HG03103 (cell line): ENCODE measurements around the gene CLCN6.

Experiments used
- ATAC-seq: cut with Tn5 transposase; IDR thresholded peaks from one replicate; pipeline ENCODE4 v1.9.1; 2021; ENCODE audit warnings: low read depth; ENCODE audit not compliant: unreplicated experiment

Gene CLCN6

DNA sequence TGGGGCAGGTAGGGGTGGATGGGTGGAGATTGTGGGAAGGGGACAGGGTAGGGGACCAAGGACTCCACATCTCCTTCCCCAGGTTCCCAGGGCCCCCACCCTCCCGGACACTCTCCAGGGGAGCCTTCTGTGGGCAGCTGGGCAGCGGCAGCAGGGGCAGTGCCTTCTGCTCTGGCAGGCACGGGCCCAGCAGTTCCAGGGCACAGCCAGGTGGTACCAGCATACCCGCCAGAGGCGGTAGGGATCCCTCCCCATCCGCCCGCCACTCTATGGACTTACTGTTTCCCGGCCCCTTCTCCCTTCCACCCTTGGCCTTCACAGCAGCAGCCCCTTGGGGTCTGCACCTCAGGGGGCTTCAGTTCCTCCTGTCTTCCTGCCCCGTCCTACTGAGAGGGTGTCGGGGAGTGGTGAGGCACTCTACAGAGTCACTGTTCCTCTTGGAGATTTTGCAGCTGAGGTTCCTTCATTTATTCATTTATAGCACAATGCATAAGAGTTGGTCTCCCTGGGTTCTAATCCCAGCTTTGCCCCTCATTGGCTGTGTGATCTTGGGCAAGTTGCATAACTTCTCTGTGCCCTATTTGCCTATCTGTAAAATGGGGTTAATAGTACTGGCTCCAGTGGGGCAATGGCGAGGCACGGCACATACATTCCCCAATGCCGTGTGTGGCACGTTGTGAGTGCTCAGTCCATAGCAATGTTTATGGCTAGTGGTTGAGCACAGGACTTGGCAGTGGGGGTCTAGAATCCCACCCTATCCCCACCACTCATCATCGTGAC, 27.0 kb upstream of the CLCN6 start:
- no peak for ATAC-seq

DNA sequence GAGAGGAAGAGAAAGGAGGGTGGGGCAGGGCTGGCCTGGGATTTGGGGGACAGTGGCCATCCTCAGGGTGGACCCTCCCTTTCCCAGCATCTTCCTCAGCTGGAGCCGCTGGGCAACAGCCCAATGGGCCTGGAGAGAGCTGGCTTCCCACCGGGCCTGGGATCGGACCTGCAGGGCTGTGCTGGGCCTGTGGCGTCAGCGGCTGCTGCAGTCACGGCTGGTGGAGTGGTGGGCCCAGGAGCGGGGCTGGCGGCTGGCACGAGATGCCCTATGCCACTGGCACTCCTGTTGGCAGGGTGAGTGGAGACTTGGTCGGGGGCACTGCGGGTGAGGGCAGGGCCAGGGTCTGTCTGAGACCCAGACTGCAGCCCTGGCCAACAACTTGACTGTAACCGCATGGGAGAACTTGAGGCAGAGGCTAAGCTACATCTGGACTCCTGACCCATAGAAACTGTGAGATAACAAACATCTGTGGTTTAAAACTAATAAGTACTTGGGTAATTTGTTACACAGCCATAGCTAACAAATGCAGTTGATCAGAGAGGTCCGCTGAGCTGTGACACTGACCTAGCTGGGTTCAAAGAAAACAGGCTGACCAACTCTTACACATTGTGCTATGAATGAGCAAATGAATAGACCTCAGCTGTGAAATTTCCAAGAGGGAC, 26.1 kb upstream of the CLCN6 start:
- ATAC-seq = no peak

DNA sequence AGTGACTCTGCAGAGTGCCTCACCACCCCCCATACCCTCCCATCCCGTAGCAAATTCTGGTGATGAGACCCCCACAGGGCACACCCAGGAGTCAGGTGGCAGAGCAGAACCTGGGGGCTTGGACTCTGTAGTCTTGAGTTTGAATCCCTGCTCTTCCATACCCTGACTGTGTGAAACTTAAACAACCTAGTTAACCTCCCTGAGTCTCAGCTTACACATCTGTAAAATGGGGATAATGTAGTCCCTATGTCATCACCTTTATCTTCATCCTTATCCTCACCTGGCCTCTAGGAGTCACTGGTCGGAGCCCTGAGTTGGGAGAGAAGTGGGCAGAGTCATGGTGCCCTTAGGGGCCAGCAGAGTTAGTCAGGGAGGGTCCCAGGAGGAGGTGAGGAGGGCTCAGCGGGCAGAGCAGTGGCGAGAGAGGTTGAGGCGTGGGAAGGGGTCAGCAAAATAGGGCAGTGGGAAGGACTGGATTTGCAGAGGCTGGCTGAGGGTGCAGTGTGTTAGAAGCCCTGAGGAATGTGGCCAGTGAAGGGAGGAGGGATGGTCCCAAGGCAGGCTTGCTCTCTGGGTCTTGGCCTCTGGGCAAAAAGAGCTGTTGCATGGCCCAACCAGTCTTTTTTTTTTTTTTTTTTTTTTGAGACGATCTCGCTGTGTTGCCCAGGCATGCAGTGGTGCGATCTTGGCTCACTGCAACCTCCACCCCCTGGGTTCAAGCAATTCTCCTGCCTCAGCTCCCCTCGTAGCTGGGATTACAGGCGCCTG, 25.4 kb upstream of the CLCN6 start:
- ATAC-seq = no peak

DNA sequence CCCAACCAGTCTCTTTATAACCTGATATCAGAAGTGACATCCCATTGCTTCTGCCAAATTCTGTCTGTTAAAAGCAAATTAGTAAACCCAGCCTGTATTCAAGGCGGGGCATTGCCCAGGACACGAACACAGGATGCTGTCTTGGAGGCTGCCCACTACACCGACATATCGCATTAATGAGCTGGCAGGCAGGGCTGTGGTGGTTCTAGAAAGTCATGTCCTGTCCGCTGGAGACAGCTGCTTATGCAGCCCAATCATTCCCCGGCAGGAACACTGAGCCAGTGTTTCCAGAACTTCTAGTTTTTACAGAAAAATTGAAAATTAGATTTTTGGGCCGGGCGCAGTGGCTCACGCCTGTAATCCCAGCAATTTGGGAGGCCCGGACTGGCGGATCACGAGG, 24.7 kb upstream of the CLCN6 start:
- ATAC-seq = no peak

DNA sequence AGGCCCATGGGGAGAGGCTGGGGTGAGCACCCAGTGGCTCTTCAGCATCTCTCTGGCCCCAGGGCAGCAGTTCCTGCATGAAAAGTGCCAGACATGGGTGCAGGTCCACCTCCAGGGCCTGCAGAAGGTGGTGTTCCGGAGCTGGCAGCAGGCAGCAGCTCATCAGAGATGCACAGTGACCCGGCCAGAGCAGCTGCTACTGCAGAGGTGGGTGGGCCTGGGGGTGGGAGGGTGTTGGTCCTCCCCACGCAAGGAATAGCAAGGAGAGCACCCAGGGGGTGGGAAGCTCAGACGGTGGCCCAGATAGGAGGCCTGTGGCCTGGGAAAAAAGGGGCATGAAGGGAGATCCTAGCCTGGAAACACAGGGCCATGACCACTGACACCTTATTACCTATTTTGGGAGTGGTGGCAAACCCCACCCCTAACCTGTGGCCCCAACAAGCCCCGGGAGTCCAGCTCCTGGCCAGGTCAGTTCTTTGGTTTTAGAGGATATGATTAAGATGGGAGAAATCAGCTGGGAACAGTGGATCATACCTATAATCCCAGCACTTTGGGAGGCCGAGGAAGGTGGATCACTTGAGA, 23.8 kb upstream of the CLCN6 start:
- ATAC-seq = no peak

DNA sequence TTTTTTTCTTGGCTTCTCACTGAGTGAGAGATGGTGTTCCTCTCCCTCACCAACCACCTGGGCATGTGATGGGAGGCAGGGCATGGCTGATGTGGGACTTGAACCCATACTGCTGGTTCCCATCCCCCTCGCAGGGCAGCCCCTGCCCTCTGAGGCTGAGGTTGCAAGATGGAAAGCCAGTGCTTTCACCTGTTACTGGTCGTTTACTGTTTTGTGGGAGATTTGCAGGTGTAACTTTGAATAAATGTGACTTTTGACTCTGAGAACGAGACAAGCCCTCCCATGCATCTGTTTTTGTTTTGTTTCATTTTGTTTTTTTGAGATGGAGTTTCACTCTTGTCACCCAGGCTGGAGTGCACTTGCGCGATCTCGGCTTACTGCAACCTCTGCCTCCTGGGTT, 22.4 kb upstream of the CLCN6 start:
- ATAC-seq = no peak

DNA sequence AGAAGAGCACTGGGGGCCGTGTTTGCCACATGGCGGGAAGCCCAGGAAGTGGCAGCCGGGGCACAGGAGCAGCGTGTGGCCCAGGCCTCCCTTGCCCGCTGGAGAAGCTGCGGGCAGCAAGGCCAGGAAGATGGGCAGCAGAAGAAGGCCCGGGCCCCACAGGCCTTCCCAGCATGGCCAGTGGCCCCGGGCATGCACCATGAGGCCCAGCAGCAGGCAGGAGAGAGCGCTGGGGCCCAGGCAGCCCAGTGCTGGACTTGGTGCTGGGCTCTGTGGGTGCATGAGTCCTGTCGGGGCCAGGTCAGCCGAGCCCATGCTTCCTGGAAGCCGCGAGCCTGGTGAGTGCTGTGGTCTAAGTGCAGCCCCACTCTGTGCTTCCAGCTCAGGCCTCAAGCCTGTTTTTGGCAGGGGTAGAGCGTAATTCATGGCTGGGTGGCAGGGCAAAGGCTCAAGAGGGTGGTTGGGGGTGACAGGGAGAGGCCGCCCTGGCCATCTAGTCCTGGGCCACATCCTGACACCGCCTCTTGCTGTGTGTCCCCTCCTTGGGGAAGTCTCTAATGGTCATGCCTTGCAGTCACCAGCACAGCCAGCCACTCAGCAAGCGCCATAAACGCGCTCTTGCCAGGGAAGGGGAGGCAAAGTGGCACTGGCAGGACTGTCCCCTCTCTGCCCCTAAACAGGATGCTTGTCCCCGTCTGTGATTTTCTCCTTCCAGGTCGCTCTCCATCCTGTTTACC, 21.6 kb upstream of the CLCN6 start:
- ATAC-seq = no peak

DNA sequence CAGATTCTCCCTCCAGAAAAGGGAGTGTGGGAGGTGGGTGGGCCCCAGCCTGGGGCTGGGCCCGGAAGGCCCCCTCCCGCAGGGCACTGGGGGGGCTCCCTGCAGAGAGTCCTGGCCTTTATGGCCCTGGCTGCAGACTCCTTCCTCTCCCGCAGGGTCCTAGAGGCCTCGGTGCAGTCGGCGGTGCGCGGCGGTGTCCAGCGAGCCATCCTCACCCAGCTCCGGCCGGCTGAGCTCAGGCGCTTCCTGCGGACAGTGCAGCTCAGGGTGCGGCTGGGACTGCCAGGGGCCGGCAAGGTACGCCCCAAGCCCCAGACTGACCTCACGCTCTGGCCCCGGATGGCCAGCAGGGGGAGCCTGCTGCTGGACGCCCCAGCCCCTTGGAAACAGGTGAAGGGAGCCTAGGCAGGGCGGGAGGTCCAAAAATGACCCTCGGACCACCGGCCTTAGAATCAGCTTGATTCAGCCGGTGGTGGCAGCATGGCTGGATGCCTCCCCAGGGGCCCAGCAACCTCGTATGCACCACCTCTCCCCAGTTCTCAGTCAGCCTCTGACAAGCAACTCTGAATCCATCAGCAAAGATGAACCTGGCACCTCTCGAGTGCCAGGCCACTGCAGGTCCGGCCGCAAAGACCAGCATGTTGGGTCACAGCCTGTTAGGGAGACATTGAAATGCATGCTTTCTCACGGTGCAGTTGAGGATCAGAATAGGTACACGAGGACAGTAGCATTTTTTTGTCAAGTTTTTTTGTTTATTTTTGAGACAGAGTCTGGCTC, 20.8 kb upstream of the CLCN6 start:
- ATAC-seq = no peak

DNA sequence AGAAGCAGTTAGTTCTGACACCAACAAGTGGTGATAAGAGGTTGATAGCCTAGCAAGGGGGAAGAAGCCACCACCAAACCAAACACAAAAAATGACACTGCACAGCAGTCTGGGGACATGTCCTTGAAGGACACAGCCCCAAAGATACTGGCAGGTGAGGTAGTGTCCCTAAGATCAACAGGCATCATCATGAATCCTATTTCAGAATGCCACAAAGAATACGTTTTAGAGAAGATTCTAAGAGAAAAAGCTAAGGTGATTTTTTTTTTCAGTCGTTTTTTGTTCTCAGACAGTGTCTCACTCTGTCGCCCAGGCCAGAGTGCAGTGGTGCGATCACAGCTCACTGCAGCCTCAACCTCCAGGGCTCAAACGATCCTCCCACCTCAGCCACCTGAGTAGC, 19.8 kb upstream of the CLCN6 start:
- ATAC-seq = no peak

DNA sequence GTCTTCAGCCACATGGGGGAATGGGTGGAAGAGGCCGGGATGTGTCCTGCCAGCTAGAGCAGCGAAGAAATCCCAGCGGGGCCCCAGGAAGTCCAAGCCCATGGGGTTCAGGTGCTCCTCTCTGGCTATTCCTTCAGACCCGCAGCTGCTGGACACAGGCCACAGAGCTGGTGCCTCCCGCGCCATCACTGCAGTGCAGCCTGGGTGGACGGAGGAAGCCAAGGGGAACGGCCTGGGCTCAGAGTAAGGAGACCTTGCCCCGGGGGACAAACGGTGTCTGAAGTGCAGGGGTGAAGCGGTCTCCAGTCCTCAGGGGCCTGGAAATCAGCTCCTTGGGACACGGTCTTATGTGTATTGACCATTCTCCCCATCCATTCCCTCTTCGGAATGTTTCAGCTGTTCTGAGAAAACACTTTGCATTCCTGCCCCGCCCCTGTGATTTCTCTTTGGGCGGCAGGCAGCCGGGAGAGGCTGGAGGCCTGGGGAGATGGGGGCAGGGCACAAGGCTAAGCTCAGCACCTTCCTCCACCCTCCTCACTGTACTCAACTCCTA, 18.7 kb upstream of the CLCN6 start:
- ATAC-seq = no peak

DNA sequence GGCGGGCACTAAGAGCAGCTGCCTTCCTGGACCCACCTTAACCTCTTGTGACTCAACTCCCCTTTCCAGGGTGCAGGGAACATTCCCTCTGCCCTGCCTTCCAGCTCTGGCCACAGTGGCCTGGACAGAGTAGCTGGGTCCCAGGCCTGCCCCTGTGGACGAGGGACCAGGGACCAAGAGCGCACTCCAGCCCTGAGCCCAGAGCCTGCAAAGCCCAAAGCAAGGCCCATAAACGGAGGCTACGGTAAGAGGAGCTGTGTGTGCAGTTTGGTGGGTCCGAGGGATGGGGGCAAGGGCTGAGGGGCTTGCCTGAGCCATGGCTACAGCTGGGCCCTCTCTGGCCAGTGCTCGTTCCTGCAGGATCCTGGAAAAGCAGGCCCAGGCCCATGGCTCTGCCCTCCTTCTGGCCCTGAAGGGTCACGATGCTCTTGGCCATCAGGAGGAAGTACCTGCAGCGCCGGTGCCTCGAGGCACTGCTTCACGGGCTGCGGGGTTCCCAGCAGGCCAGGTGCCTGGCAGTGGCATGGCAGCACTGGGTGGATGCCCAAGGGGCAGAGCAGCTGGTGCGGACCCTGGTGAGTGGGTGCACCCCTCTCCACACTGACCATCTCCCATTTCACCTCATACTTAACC, 18.1 kb upstream of the CLCN6 start:
- no peak for ATAC-seq

DNA sequence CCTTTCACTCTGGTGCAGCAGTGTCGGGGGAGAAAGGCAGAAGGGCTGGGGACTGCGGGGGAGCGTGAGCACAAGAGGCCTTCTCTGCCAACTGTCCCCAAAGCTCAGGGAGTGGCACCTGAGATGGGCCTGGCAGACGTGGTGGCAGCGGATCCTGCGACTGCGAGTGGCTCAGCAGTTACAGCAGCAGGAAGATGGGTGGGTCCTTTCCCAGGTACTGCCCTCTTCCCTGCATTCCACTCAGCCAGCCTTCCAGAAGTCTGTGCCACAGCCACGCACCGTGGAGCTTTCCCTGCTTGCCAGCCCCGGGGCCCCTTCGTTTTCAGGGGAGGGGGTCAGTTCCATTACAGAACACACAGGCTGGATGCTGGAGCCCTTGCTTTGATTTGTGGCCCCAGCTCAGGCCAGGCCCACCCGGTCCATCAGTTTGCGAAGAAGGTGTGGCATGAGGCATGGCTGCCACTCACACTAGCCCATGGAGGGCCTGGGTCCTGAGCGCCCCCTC, 17.4 kb upstream of the CLCN6 start:
- no peak for ATAC-seq

DNA sequence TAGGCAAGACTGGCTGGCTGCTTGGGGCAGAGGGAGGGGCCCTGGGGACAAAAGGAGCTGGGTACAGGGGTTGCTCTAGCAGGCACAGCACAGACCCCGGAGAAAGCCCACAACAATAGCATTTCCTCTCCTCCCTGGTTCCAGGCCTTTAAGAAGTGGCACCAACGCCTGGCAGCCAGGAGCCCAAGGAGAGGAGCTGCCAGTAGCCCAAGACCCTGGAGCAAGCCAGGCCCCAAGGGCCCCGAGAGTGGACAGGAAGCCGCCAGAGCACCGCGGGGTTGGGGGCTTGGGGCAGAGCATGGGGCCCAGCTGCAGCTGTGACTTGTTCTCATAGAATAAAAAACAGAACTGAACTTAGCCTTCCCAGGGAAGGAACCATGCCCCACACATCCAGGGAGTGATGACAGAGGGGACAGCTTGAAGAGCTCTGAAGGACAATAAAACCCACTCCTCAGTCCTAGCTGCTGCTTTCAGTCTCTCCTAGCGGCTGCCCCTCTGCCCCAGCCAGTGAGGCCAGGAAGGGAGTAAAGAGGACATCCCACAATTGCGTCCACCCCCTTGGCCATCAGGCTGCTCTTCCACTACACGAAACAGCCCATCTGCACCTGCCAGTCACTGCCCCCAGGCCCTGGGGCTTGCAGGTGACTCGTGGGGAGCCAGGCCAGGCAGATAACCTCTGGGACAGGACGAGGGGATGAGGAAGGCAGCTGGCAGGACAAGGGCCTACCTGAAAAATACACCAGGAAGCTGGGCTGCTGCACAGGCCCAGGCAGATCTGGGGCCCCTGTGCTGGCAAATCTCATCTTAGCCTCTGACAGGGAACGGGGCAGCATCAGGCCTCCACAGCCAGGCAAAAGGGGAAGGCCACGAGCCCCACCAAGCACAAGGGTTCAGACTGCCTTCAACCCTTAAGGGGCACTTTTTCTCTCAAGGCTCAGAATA, 16.6 kb upstream of the CLCN6 start:
- no peak for ATAC-seq

DNA sequence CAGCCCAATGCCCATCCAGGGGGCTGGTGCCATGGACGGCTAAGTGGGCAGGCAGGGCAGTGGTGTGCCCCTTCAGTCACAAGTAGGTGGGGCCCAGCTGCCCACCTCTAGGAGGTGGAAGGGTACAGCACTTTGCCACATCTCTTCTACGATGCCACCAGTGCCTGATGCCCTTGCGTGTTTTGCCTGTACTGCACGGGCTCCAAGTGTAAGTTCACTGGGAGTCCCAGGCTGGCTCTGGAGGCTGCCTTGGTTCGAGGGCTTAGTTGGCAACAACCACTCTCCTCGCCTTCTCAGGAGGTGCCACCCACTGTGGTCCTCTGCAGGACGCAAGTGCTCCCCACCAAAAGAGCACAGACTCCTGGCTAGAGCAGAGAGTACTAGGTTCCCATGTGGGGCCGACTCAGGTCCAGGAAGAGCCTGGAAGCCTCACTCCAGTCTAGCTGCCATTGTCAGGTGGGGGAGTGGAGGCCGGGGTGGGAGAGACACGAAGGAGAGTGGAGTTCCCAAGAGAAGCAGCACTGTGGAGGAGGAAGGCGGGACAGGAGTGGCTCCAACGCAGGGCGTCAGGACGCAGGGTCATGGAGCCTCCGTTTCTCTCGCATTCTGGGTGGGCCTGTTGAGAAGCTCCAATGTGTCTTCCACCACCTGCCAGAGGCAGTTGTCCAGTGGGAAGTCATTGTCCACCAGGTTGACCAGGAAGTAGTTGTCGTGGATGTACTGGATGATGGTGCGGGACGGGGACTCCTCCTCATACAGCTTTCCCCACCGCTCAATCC, 15.7 kb upstream of the CLCN6 start:
- ATAC-seq = no peak

DNA sequence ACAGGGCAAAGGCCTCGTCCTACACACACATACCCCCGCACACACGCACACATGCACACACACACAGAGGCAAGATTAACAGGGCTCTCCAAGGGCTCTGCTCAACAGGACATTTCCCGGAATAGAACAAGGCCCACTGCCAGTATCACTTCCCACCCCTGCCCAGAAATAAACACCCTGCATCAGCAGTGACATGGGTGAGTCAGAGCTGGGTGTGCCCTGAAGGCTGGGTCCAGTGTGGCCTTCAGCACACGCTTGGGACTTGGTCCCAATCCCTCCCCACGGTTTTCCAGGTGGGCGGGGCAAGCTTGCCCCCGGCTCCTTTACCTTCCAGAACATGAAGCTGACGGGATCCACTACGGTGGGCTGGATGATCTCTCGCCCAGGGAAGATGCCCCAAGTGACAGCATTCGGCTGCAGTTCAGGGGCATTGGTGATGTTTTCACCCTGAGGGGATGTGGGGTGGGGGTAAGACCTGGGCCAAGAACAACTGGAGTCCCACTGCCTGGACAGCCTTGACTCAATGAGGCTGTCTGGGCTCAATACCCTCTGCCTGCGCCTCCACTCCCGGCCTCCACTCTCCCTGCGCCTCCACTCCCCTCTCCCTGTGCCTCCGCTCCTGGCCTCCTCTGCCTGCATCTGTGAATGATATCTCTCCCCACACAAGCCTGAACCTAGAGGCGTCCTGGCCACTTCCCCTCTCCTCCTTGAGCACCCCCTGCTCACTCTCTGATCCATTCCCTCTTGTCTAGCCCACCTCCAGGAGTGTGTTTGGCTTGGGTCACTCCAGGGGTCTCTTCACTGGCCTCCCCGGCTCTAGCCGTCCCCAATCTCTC, 14.9 kb upstream of the CLCN6 start:
- no peak for ATAC-seq

DNA sequence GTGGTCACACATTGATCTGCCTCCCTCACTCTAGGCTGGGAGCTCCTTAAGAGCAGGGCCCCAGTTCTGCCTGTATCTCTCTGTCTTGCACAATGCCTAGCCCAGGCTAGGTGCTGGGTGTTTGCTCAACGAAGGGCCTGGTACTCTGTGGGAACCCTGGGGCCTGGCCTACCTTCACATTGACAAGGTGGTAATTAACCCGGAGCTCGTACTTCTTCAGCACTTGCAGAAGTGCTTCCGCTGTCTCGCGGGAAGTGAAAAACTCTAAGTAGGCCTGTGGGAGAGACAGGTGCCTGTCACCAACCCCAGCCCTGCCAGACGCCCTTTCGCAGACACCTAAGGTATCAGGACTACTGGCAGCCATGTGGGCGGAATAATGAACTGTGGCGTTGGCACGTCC, 13.9 kb upstream of the CLCN6 start:
- ATAC-seq = no peak
